Measurements from ENCODE around the gene SIRT6. TPM values are rescaled to one million over a fixed set of nuclear protein-coding genes. Genes with fewer than 3 reads are reported as not detected.

SIRT6 gene
- total RNA-seq, 1 donor: 16.3 TPM

GRCh38 chr19:4198467-4199126 is 16.2 kb upstream of the SIRT6 start:
- peak; percentile 88 for DNase-seq (ENCODE audit: insufficient read length, low spot score, missing footprints)
- no peak overlapping the region for H2AFZ ChIP-seq (ENCODE audit: low read length)
- H4K20me1 ChIP-seq (ENCODE audit: insufficient read depth, low read length): no peaks in the 10 kb centered on the region
- no peaks in the 10 kb centered on the region for H3K9me3 ChIP-seq (ENCODE audit: low read depth, low read length)
- no peaks in the 10 kb centered on the region for H3K79me2 ChIP-seq (ENCODE audit: insufficient read depth, low read length)
- no peaks in the 10 kb centered on the region for H3K4me1 ChIP-seq (ENCODE audit: insufficient read depth, low read length)
- no peak overlapping the region for H3K4me2 ChIP-seq (ENCODE audit: insufficient read depth, low read length)
- no peaks in the 10 kb centered on the region for H3K36me3 ChIP-seq (ENCODE audit: insufficient read depth, low read length)
- no peak for TF ChIP-seq CTCF (IDR thresholded peaks at IDR 0.05; ENCODE audit: extremely low read depth, low read depth, low read length)
- no peak overlapping the region for H3K27ac ChIP-seq (ENCODE audit: low read depth, low read length)
- peaks cover 16% of the 10 kb centered on the region for H3K27me3 ChIP-seq (ENCODE audit: insufficient read depth, low read length)
- no peak overlapping the region for H3K4me3 ChIP-seq (ENCODE audit: insufficient read depth, low read length)

- H2AFZ ChIP-seq (ENCODE audit: low read length): no peak overlapping the region
- peak; percentile 43 for DNase-seq (ENCODE audit: insufficient read length, low spot score, missing footprints)
- H3K4me1 ChIP-seq (ENCODE audit: insufficient read depth, low read length): no peaks in the 10 kb centered on the region
- H3K9me3 ChIP-seq (ENCODE audit: low read depth, low read length): no peaks in the 10 kb centered on the region
- no peaks in the 10 kb centered on the region for H3K36me3 ChIP-seq (ENCODE audit: insufficient read depth, low read length)
- no peaks in the 10 kb centered on the region for H4K20me1 ChIP-seq (ENCODE audit: insufficient read depth, low read length)
- H3K4me2 ChIP-seq (ENCODE audit: insufficient read depth, low read length): no peak overlapping the region
- H3K79me2 ChIP-seq (ENCODE audit: insufficient read depth, low read length): no peaks in the 10 kb centered on the region
- peaks cover 16% of the 10 kb centered on the region for H3K27me3 ChIP-seq (ENCODE audit: insufficient read depth, low read length)
- TF ChIP-seq CTCF (IDR thresholded peaks at IDR 0.05; ENCODE audit: extremely low read depth, low read depth, low read length): no peak
- no peak overlapping the region for H3K4me3 ChIP-seq (ENCODE audit: insufficient read depth, low read length)
- no peak overlapping the region for H3K27ac ChIP-seq (ENCODE audit: low read depth, low read length)
Observed at GRCh38 chr19:4197625-4198466, 15.5 kb upstream of the SIRT6 start.

- no peak overlapping the region for H3K27ac ChIP-seq (ENCODE audit: low read depth, low read length)
- H3K27me3 ChIP-seq (ENCODE audit: insufficient read depth, low read length): peaks cover 16% of the 10 kb centered on the region
- no peak for TF ChIP-seq CTCF (IDR thresholded peaks at IDR 0.05; ENCODE audit: extremely low read depth, low read depth, low read length)
Observed at GRCh38 chr19:4197228-4197624, 14.9 kb upstream of the SIRT6 start.

GRCh38 chr19:4196587-4197148 is 14.3 kb upstream of the SIRT6 start:
- Histone ChIP-seq H2AFZ (ENCODE audit: low read length) (no peak overlapping the region), H3K27me3 (ENCODE audit: insufficient read depth, low read length) (peaks cover 16% of the 10 kb centered on the region), H3K36me3 (ENCODE audit: insufficient read depth, low read length) (no peaks in the 10 kb centered on the region), H3K4me1 (ENCODE audit: insufficient read depth, low read length) (no peaks in the 10 kb centered on the region), H3K4me2 (ENCODE audit: insufficient read depth, low read length) (no peak overlapping the region), H3K79me2 (ENCODE audit: insufficient read depth, low read length) (no peaks in the 10 kb centered on the region), H3K9me3 (ENCODE audit: low read depth, low read length) (no peaks in the 10 kb centered on the region), H3K4me3 (ENCODE audit: insufficient read depth, low read length) (no peak overlapping the region), H4K20me1 (ENCODE audit: insufficient read depth, low read length) (no peaks in the 10 kb centered on the region), H3K27ac (ENCODE audit: low read depth, low read length) (no peak overlapping the region)
- no peak for TF ChIP-seq CTCF (IDR thresholded peaks at IDR 0.05; ENCODE audit: extremely low read depth, low read depth, low read length)
- DNase-seq (ENCODE audit: insufficient read length, low spot score, missing footprints): peak; percentile 54

More at GRCh38 chr19:4197228-4197624, 14.9 kb upstream of the SIRT6 start:
- Histone ChIP-seq H3K4me2 (ENCODE audit: insufficient read depth, low read length) (no peak overlapping the region), H4K20me1 (ENCODE audit: insufficient read depth, low read length) (no peaks in the 10 kb centered on the region), H3K9me3 (ENCODE audit: low read depth, low read length) (no peaks in the 10 kb centered on the region), H3K36me3 (ENCODE audit: insufficient read depth, low read length) (no peaks in the 10 kb centered on the region), H2AFZ (ENCODE audit: low read length) (no peak overlapping the region), H3K4me3 (ENCODE audit: insufficient read depth, low read length) (no peak overlapping the region), H3K4me1 (ENCODE audit: insufficient read depth, low read length) (no peaks in the 10 kb centered on the region), H3K79me2 (ENCODE audit: insufficient read depth, low read length) (no peaks in the 10 kb centered on the region)
- no peak for DNase-seq (ENCODE audit: insufficient read length, low spot score, missing footprints)

All from osteoblast (primary cell).